ENCODE measurements around the gene SMIM28.

The SMIM28 gene

DNA sequence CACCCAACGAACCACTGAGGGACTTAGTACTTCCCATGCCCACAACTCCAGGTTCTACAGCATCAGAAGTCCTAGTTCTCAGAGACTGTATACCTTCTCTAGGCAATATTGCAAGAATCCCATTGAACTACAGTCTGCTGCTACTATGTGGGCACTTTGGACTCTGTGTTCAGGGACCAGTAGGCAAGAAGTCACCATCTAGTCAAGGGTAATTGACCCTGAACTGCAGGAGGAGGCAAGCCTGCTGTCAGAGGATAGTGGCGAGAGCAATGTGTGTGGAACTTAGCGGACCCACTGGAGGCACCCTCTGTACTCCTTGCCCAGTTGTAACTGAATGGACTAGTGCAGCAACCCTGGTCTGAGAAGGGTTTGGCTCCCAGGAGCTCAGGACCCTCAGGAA is 42.1 kb downstream of the SMIM28 start:
- intact Hi-C loops (cut with DNase I; ENCODE audit: low total_unique reads), result no loop called here

GRCh38 chr6:138420356-138420755 is 42.7 kb downstream of the SMIM28 start:
- no peaks in the 10 kb centered on the region for H3K27me3 ChIP-seq
- H3K9me3 ChIP-seq, result no peaks in the 10 kb centered on the region
- H3K4me3 ChIP-seq, result no peak overlapping the region
- no peaks in the 10 kb centered on the region for H3K4me1 ChIP-seq
- no peak for DNase-seq
- TF ChIP-seq, protein P1, sequence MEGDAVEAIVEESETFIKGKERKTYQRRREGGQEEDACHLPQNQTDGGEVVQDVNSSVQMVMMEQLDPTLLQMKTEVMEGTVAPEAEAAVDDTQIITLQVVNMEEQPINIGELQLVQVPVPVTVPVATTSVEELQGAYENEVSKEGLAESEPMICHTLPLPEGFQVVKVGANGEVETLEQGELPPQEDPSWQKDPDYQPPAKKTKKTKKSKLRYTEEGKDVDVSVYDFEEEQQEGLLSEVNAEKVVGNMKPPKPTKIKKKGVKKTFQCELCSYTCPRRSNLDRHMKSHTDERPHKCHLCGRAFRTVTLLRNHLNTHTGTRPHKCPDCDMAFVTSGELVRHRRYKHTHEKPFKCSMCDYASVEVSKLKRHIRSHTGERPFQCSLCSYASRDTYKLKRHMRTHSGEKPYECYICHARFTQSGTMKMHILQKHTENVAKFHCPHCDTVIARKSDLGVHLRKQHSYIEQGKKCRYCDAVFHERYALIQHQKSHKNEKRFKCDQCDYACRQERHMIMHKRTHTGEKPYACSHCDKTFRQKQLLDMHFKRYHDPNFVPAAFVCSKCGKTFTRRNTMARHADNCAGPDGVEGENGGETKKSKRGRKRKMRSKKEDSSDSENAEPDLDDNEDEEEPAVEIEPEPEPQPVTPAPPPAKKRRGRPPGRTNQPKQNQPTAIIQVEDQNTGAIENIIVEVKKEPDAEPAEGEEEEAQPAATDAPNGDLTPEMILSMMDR (IDR thresholded peaks at IDR 0.05), result no peak
- no peak overlapping the region for H3K27ac ChIP-seq
- intact Hi-C loops (cut with DNase I; ENCODE audit: low total_unique reads), result no loop called here
- peaks cover 5 to 53% (median 8%) of the 10 kb centered on the region in 3 donors for H3K36me3 ChIP-seq

More for the DNA sequence above, 42.1 kb downstream of the SMIM28 start:
- no peak overlapping the region for H3K27ac ChIP-seq
- no peaks in the 10 kb centered on the region for H3K4me1 ChIP-seq
- peaks cover 5 to 59% (median 8%) of the 10 kb centered on the region in 3 donors for H3K36me3 ChIP-seq
- no peak overlapping the region for H3K4me3 ChIP-seq
- no peaks in the 10 kb centered on the region for H3K27me3 ChIP-seq
- TF ChIP-seq, protein P1 (IDR thresholded peaks at IDR 0.05), result no peak
- no peaks in the 10 kb centered on the region for H3K9me3 ChIP-seq
- DNase-seq, result no peak

- DNase-seq, result no peak
- intact Hi-C loops (cut with DNase I; ENCODE audit: low total_unique reads), result no loop called here
- H3K9me3 ChIP-seq, result no peaks in the 10 kb centered on the region
Observed at GRCh38 chr6:138421089-138421488, 43.4 kb downstream of the SMIM28 start.

GRCh38 chr6:138421608-138422007 is 43.9 kb downstream of the SMIM28 start:
- Histone ChIP-seq H3K27ac (no peak overlapping the region), H3K27me3 (no peaks in the 10 kb centered on the region), H3K36me3 (peaks cover 5 to 40% (median 8%) of the 10 kb centered on the region in 3 donors), H3K9me3 (no peaks in the 10 kb centered on the region), H3K4me1 (no peaks in the 10 kb centered on the region), H3K4me3 (no peak overlapping the region)
- TF ChIP-seq, protein P1 (IDR thresholded peaks at IDR 0.05), result no peak
- no peak for DNase-seq
- intact Hi-C loops (cut with DNase I; ENCODE audit: low total_unique reads), result no loop called here

More at GRCh38 chr6:138421089-138421488, 43.4 kb downstream of the SMIM28 start:
- TF ChIP-seq, protein P1 (IDR thresholded peaks at IDR 0.05), result no peak
- H3K36me3 ChIP-seq, result peaks cover 5 to 45% (median 8%) of the 10 kb centered on the region in 3 donors
- H3K27ac ChIP-seq, result no peak overlapping the region
- H3K4me1 ChIP-seq, result no peaks in the 10 kb centered on the region
- H3K4me3 ChIP-seq, result no peak overlapping the region
- H3K27me3 ChIP-seq, result no peaks in the 10 kb centered on the region

DNA sequence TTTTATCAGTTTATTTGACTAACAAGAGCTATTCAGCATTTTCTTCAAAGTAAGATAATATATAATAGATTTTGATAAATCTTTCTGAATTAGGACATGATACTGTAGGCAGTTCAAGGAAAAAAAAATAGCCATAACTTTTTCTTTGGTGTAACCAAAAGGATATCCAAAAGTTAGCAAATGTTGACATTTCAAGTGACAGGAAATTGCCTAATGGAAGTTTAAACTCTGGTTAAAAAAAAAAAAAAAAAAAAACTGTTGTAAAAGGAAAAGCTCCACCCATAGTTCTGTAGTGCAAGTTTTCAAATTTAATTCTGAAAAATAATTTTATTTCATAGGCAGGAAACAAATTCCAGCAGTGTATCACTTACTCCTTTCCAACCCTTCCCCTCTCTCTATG is 45.2 kb downstream of the SMIM28 start:
- Histone ChIP-seq H3K4me1 (no peaks in the 10 kb centered on the region), H3K27ac (no peak overlapping the region), H3K4me3 (no peak overlapping the region), H3K9me3 (no peaks in the 10 kb centered on the region), H3K27me3 (no peaks in the 10 kb centered on the region), H3K36me3 (peaks cover 4 to 28% (median 4%) of the 10 kb centered on the region in 3 donors)
- no peak for DNase-seq
- intact Hi-C loops (cut with DNase I; ENCODE audit: low total_unique reads), result no loop called here
- TF ChIP-seq, protein P1 (IDR thresholded peaks at IDR 0.05), result no peak
